ENCODE results near the gene FAM222B. TPM values are rescaled to one million over a fixed set of nuclear protein-coding genes. Genes with fewer than 3 reads are reported as not detected.
A peak's percentile ranks its signal among the peaks of the same experiment; 100 is the strongest.

The FAM222B gene
- total and polyA plus RNA-seq, 4 donors: 2.8 to 5.4 (median 4.1) TPM

DNA sequence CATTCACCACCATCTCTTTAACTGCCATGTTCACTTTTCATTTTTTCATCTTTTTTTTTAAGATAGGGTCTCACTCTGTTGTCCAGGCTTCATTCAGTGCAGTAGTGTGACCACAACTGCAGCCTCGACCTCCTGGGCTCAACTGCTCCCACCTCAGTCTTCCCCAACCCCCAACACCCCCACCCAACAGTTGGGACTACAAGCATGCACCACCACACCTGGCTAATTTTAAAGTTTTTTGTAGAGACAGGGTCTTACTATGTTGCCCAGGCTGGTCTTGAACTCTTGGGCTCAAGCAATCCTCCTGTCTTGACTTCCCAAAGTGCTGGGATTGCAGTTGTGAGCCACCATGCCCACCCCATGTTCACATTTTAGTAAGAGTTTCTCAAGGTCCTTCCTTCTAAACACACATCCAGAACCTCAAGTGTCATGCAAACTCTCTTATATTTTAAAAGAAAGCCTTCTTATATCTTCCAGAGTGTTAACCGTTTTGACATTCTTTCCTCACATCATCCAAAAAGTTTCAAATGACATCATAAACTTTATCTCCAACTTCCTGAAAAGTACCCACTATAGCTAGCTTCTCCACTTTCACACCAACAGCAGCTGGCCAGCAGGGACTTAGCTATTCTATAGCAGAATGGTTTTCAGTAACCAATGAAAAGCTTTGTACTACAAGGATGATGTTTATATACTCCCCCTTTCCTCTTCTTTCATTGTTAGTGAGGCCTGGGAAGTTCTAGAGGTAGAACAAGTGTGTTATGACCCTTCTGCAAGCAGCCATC is 49.5 kb downstream of the FAM222B start:
- no peaks in the 10 kb centered on the region for H3K9me3 ChIP-seq (ENCODE audit: control insufficient read depth in 4 of 4, low read length in 3 of 4)
- no peak overlapping the region for H3K4me3 ChIP-seq (ENCODE audit: low read depth in 1 of 3, low read length in 3 of 3)
- no peak for DNase-seq (ENCODE audit: low spot score)
- peaks cover 0 to 3% (median under 1%) of the 10 kb centered on the region in 4 donors for H3K4me1 ChIP-seq (ENCODE audit: control insufficient read depth in 4 of 4, insufficient read depth in 4 of 4, low read length in 3 of 4)
- H3K27ac ChIP-seq (ENCODE audit: low read depth in 1 of 2, low read length in 2 of 2): no peak overlapping the region
- H3K9ac ChIP-seq (ENCODE audit: low read depth in 1 of 2, low read length in 2 of 2): no peak overlapping the region
- H3K27me3 ChIP-seq (ENCODE audit: control insufficient read depth in 4 of 4, insufficient read depth in 4 of 4, low read length in 3 of 4): no peaks in the 10 kb centered on the region
- TF ChIP-seq, protein P1, sequence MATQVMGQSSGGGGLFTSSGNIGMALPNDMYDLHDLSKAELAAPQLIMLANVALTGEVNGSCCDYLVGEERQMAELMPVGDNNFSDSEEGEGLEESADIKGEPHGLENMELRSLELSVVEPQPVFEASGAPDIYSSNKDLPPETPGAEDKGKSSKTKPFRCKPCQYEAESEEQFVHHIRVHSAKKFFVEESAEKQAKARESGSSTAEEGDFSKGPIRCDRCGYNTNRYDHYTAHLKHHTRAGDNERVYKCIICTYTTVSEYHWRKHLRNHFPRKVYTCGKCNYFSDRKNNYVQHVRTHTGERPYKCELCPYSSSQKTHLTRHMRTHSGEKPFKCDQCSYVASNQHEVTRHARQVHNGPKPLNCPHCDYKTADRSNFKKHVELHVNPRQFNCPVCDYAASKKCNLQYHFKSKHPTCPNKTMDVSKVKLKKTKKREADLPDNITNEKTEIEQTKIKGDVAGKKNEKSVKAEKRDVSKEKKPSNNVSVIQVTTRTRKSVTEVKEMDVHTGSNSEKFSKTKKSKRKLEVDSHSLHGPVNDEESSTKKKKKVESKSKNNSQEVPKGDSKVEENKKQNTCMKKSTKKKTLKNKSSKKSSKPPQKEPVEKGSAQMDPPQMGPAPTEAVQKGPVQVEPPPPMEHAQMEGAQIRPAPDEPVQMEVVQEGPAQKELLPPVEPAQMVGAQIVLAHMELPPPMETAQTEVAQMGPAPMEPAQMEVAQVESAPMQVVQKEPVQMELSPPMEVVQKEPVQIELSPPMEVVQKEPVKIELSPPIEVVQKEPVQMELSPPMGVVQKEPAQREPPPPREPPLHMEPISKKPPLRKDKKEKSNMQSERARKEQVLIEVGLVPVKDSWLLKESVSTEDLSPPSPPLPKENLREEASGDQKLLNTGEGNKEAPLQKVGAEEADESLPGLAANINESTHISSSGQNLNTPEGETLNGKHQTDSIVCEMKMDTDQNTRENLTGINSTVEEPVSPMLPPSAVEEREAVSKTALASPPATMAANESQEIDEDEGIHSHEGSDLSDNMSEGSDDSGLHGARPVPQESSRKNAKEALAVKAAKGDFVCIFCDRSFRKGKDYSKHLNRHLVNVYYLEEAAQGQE (IDR thresholded peaks at IDR 0.05): no peak
- H3K36me3 ChIP-seq (ENCODE audit: control insufficient read depth in 4 of 4, insufficient read depth in 3 of 4, low read depth in 1 of 4, low read length in 3 of 4): peaks cover 0 to 2% (median 0%) of the 10 kb centered on the region in 4 donors
- WGBS: 83% methylated on average over 2 of the region's 2 CpGs

DNA sequence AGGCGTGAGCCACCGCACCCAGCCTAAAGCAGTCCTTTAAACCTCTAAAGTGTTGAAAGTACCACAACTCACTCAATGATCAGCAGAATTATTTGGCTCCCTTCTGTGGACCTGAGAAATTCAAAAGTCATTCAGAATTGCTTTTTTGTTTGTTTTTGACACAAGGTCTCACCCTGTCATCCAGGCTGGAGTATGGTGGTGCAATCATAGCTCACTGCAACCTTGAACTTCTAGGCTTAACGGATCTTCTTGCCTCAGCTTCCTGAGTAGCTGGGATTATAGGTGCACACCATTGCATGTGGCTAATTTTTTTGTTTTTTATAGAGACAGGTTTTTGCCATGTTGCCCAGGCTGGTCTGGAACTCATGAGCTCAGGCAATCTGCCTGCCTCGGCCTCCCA is 54.5 kb downstream of the FAM222B start:
- DNase-seq (ENCODE audit: low spot score): no peak
- Histone ChIP-seq H3K27ac (ENCODE audit: low read depth in 1 of 2, low read length in 2 of 2) (no peak overlapping the region), H3K9ac (ENCODE audit: low read depth in 1 of 2, low read length in 2 of 2) (no peak overlapping the region), H3K36me3 (ENCODE audit: control insufficient read depth in 4 of 4, insufficient read depth in 3 of 4, low read depth in 1 of 4, low read length in 3 of 4) (peaks cover 0 to 2% (median under 1%) of the 10 kb centered on the region in 4 donors), H3K4me3 (ENCODE audit: low read depth in 1 of 3, low read length in 3 of 3) (no peak overlapping the region), H3K27me3 (ENCODE audit: control insufficient read depth in 4 of 4, insufficient read depth in 4 of 4, low read length in 3 of 4) (no peaks in the 10 kb centered on the region), H3K4me1 (ENCODE audit: control insufficient read depth in 4 of 4, insufficient read depth in 4 of 4, low read length in 3 of 4) (peaks cover 0 to 5% (median under 1%) of the 10 kb centered on the region in 4 donors), H3K9me3 (ENCODE audit: control insufficient read depth in 4 of 4, low read length in 3 of 4) (no peaks in the 10 kb centered on the region)
- 79% methylated on average over 4 of the region's 4 CpGs for WGBS
- TF ChIP-seq HNF4A (conservative IDR thresholded peaks at IDR 0.05): peak; percentile 21 to 47
- TF ChIP-seq, protein P1 (IDR thresholded peaks at IDR 0.05): no peak

DNA sequence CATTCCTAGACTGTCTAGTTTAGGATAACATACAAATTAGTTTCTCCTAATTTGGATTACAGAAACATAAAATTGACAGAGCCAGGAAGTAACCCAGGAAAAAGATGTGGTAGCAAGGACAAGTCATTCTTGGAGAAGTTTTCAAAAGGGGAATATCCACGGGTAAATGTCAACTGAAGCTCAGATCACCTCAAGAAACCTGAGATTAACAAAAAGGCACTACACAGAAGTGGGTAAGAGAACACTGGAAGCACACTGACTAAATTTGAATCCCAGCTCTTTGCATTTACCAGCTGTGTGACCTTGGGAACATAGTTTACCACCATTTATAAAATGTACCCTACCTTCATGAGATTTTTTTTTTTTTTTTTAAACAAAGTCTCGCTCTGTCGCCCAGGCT is 59.4 kb downstream of the FAM222B start:
- no peak overlapping the region for H3K4me3 ChIP-seq (ENCODE audit: low read depth in 1 of 3, low read length in 3 of 3)
- no peak for DNase-seq (ENCODE audit: low spot score)
- H3K9ac ChIP-seq (ENCODE audit: low read depth in 1 of 2, low read length in 2 of 2): no peak overlapping the region
- H3K9me3 ChIP-seq (ENCODE audit: control insufficient read depth in 4 of 4, low read length in 3 of 4): no peaks in the 10 kb centered on the region
- peaks cover 0 to 2% (median 0%) of the 10 kb centered on the region in 4 donors for H3K4me1 ChIP-seq (ENCODE audit: control insufficient read depth in 4 of 4, insufficient read depth in 4 of 4, low read length in 3 of 4)
- 88% methylated on average over 3 of the region's 3 CpGs for WGBS
- H3K36me3 ChIP-seq (ENCODE audit: control insufficient read depth in 4 of 4, insufficient read depth in 3 of 4, low read depth in 1 of 4, low read length in 3 of 4): peaks cover 0 to 3% (median under 1%) of the 10 kb centered on the region in 4 donors
- no peak overlapping the region for H3K27ac ChIP-seq (ENCODE audit: low read depth in 1 of 2, low read length in 2 of 2)
- H3K27me3 ChIP-seq (ENCODE audit: control insufficient read depth in 4 of 4, insufficient read depth in 4 of 4, low read length in 3 of 4): no peaks in the 10 kb centered on the region
- TF ChIP-seq RXRA (IDR thresholded peaks at IDR 0.05) (no peak), JUND (IDR thresholded peaks at IDR 0.05) (no peak), FOXA2 (IDR thresholded peaks at IDR 0.05) (no peak), EGR1 (IDR thresholded peaks at IDR 0.05; ENCODE audit: low read depth in 2 of 2) (no peak), SP1 (IDR thresholded peaks at IDR 0.05) (no peak), NR2F2 (IDR thresholded peaks at IDR 0.05) (no peak), HNF4A (conservative IDR thresholded peaks at IDR 0.05) (no peak), HNF4G (IDR thresholded peaks at IDR 0.05) (no peak), GABPA (IDR thresholded peaks at IDR 0.05 in 1 of 2, conservative IDR thresholded peaks at IDR 0.05 in 1 of 2) (no peak), TAF1 (conservative IDR thresholded peaks at IDR 0.05) (no peak)
- TF ChIP-seq, protein P2, sequence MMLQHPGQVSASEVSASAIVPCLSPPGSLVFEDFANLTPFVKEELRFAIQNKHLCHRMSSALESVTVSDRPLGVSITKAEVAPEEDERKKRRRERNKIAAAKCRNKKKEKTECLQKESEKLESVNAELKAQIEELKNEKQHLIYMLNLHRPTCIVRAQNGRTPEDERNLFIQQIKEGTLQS (IDR thresholded peaks at IDR 0.05): no peak
- TF ChIP-seq, protein P1 (IDR thresholded peaks at IDR 0.05): no peak
- TF ChIP-seq, protein P3, sequence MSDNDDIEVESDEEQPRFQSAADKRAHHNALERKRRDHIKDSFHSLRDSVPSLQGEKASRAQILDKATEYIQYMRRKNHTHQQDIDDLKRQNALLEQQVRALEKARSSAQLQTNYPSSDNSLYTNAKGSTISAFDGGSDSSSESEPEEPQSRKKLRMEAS (IDR thresholded peaks at IDR 0.05): no peak

All from liver (tissue), 9 donors.